NT2/D1 (cell line): ENCODE data around the gene OCLN.

ENCODE experiments used
- DNase-seq: peaks from one replicate; pipeline ENCODE4 v3.0.0-alpha.2; 2011; ENCODE audit warnings: low read depth, low spot score
- H3K27me3 ChIP-seq: 2 replicates; pipeline ENCODE4 v1.6.0; 2011; ENCODE audit warnings: mild to moderate bottlenecking; ENCODE audit not compliant: insufficient read length, insufficient read depth
- H3K36me3 ChIP-seq: 2 replicates; pipeline ENCODE4 v1.6.1; 2011; ENCODE audit warnings: mild to moderate bottlenecking, low read length, mixed read lengths; ENCODE audit not compliant: insufficient read depth, insufficient read length
- H3K4me1 ChIP-seq: 2 replicates; pipeline ENCODE4 v1.5.1; 2011; ENCODE audit not compliant: insufficient read depth, insufficient read length
- H3K4me3 ChIP-seq: 2 replicates; pipeline ENCODE4 v1.5.1; 2011; ENCODE audit warnings: low read depth; ENCODE audit not compliant: insufficient read length
- H3K9ac ChIP-seq: 2 replicates; pipeline ENCODE4 v1.6.0; 2011; ENCODE audit warnings: low read depth; ENCODE audit not compliant: insufficient read length
- H3K9me3 ChIP-seq: 2 replicates; pipeline ENCODE4 v1.5.1; 2011; ENCODE audit warnings: mild to moderate bottlenecking, low read length; ENCODE audit not compliant: insufficient read depth
- SUZ12 ChIP-seq: IDR thresholded peaks from 2 replicates; pipeline ENCODE4 v1.6.1; 2011; ENCODE audit not compliant: insufficient read length, insufficient read depth; ENCODE audit errors: extremely low read depth
- YY1 ChIP-seq: IDR thresholded peaks from 2 replicates; pipeline ENCODE4 v1.6.1; 2011; ENCODE audit not compliant: insufficient read length, insufficient read depth
- ZNF274 ChIP-seq: IDR thresholded peaks from 2 replicates; pipeline ENCODE4 v1.6.1; 2011; ENCODE audit warnings: mild to moderate bottlenecking, low read depth, low read length

OCLN gene

GRCh38 chr5:69519285-69519684 lies 26.7 kb downstream of the OCLN start:
- Histone ChIP-seq H3K36me3 (no peaks in the 10 kb centered on the region), H3K9me3 (no peaks in the 10 kb centered on the region), H3K4me3 (no peak overlapping the region), H3K27me3 (no peaks in the 10 kb centered on the region), H3K4me1 (no peaks in the 10 kb centered on the region), H3K9ac (no peak overlapping the region)
- no peak for TF ChIP-seq ZNF274
- TF ChIP-seq YY1: no peak
- TF ChIP-seq SUZ12: no peak
- DNase-seq: no peak

GRCh38 chr5:69522035-69522434 lies 29.4 kb downstream of the OCLN start:
- Histone ChIP-seq H3K4me3 (no peak overlapping the region), H3K4me1 (no peaks in the 10 kb centered on the region), H3K9me3 (no peaks in the 10 kb centered on the region), H3K27me3 (no peaks in the 10 kb centered on the region), H3K36me3 (no peaks in the 10 kb centered on the region), H3K9ac (no peak overlapping the region)
- TF ChIP-seq ZNF274: no peak
- TF ChIP-seq SUZ12: no peak
- no peak for DNase-seq

GRCh38 chr5:69525490-69525889 lies 32.9 kb downstream of the OCLN start:
- Histone ChIP-seq H3K27me3 (no peaks in the 10 kb centered on the region), H3K36me3 (no peaks in the 10 kb centered on the region), H3K9me3 (no peaks in the 10 kb centered on the region), H3K9ac (no peak overlapping the region), H3K4me1 (no peaks in the 10 kb centered on the region), H3K4me3 (no peak overlapping the region)
- TF ChIP-seq YY1 (no peak), SUZ12 (no peak), ZNF274 (no peak)
- no peak for DNase-seq

- DNase-seq: no peak
- no peaks in the 10 kb centered on the region for H3K36me3 ChIP-seq
- H3K4me3 ChIP-seq: no peak overlapping the region
- H3K27me3 ChIP-seq: no peaks in the 10 kb centered on the region
- no peaks in the 10 kb centered on the region for H3K9me3 ChIP-seq
- TF ChIP-seq SUZ12: no peak
- no peak for TF ChIP-seq ZNF274
- TF ChIP-seq YY1: no peak
- H3K4me1 ChIP-seq: no peaks in the 10 kb centered on the region
- no peak overlapping the region for H3K9ac ChIP-seq
Measured at GRCh38 chr5:69526660-69527059, 34.1 kb downstream of the OCLN start.

GRCh38 chr5:69527128-69527770 lies 34.7 kb downstream of the OCLN start:
- Histone ChIP-seq H3K9ac (no peak overlapping the region), H3K27me3 (no peaks in the 10 kb centered on the region), H3K4me3 (no peak overlapping the region), H3K9me3 (no peaks in the 10 kb centered on the region), H3K4me1 (no peaks in the 10 kb centered on the region), H3K36me3 (no peaks in the 10 kb centered on the region)
- TF ChIP-seq YY1 (no peak), SUZ12 (no peak), ZNF274 (no peak)
- DNase-seq: no peak

GRCh38 chr5:69528035-69528434 lies 35.4 kb downstream of the OCLN start:
- Histone ChIP-seq H3K27me3 (no peaks in the 10 kb centered on the region), H3K4me3 (no peak overlapping the region), H3K36me3 (no peaks in the 10 kb centered on the region), H3K9ac (no peak overlapping the region), H3K4me1 (no peaks in the 10 kb centered on the region), H3K9me3 (no peaks in the 10 kb centered on the region)
- no peak for DNase-seq
- TF ChIP-seq YY1: no peak
- no peak for TF ChIP-seq ZNF274
- no peak for TF ChIP-seq SUZ12

GRCh38 chr5:69528609-69529008 lies 36.0 kb downstream of the OCLN start:
- H3K27me3 ChIP-seq: no peaks in the 10 kb centered on the region
- no peaks in the 10 kb centered on the region for H3K9me3 ChIP-seq
- no peak for TF ChIP-seq YY1
- no peak for TF ChIP-seq ZNF274
- TF ChIP-seq SUZ12: no peak
- H3K36me3 ChIP-seq: no peaks in the 10 kb centered on the region
- no peak overlapping the region for H3K9ac ChIP-seq
- no peak overlapping the region for H3K4me3 ChIP-seq
- H3K4me1 ChIP-seq: no peaks in the 10 kb centered on the region
- no peak for DNase-seq
